IMR-90 (cell line): ENCODE measurements around the gene CYP19A1. TPM values are rescaled to one million over a fixed set of nuclear protein-coding genes. Genes with fewer than 3 reads are reported as not detected.

ENCODE experiments used
- ATAC-seq: fragments of 200-7000 bp; cut with Tn5 transposase; 2 replicates; pipeline ENCODE4 v1.9.1; 2020; ENCODE audit warnings: low read depth, mild to moderate bottlenecking, moderate library complexity
- BruUV-seq: library from RNA; stranded (reverse); fragments of 400-500 nt; replicated peaks from 2 replicates; lab custom pipeline; 2021; lab: Mats Ljungman, UMichigan
- CTCF ChIA-PET: fragments of 300-600 bp; formaldehyde crosslinking; extraction: SDS; loops from one replicate; lab custom pipeline; 2021; ENCODE audit warnings: antibody characterized with exemption; lab: Yijun Ruan, JAX
- POLR2A ChIA-PET: fragments of 300-600 bp; sonication (Branson Sonifier 250); formaldehyde crosslinking; loops from one replicate; lab custom pipeline; 2022; ENCODE audit warnings: antibody characterized with exemption; ENCODE audit not compliant: unreplicated experiment; lab: Charles Lee
- DNase-seq: peaks from one replicate; pipeline ENCODE4 v3.0.0; 2013
- H2AFZ ChIP-seq: replicated peaks from 2 replicates; pipeline ENCODE3; 2013; ENCODE audit warnings: low read length, mild to moderate bottlenecking; ENCODE audit not compliant: poor library complexity
- H2AK5ac ChIP-seq: 2 replicates; pipeline ENCODE4 v1.6.1; 2013; ENCODE audit warnings: low read depth, low read length, inconsistent platforms
- H2AK9ac ChIP-seq: replicated peaks from 2 replicates; pipeline ENCODE3; 2013; ENCODE audit warnings: mild to moderate bottlenecking, low read depth, low read length, moderate library complexity; ENCODE audit not compliant: poor library complexity
- H2BK120ac ChIP-seq: 2 replicates; pipeline ENCODE4 v1.6.1; 2013; ENCODE audit warnings: low read depth, low read length, inconsistent platforms
- H2BK15ac ChIP-seq: 3 replicates; pipeline ENCODE4 v1.6.1; 2013; ENCODE audit warnings: low read depth, low read length, inconsistent platforms
- H2BK20ac ChIP-seq: 2 replicates; pipeline ENCODE4 v1.6.1; 2013; ENCODE audit warnings: low read depth, mild to moderate bottlenecking, inconsistent platforms, low read length, moderate library complexity
- H2BK5ac ChIP-seq: 2 replicates; pipeline ENCODE4 v1.6.1; 2013; ENCODE audit warnings: mild to moderate bottlenecking, low read depth, low read length, inconsistent platforms; ENCODE audit not compliant: poor library complexity, severe bottlenecking
- H3K14ac ChIP-seq: replicated peaks from 2 replicates; pipeline ENCODE4 v1.6.1; 2013; ENCODE audit warnings: low read depth, low read length, inconsistent platforms
- H3K18ac ChIP-seq: 2 replicates; pipeline ENCODE4 v1.6.1; 2013; ENCODE audit warnings: low read depth, low read length, control low read depth
- H3K23ac ChIP-seq: 2 replicates; pipeline ENCODE4 v1.6.1; 2013; ENCODE audit warnings: low read depth, low read length, inconsistent platforms
- H3K27ac ChIP-seq: 2 replicates; pipeline ENCODE4 v1.5.1; 2013; ENCODE audit warnings: mild to moderate bottlenecking, control low read depth, low read length; ENCODE audit not compliant: insufficient read depth
- H3K27me3 ChIP-seq: 2 replicates; pipeline ENCODE4 v1.6.1; 2013; ENCODE audit warnings: low read length; ENCODE audit not compliant: control insufficient read depth, insufficient read depth
- H3K36me3 ChIP-seq: 2 replicates; pipeline ENCODE4 v1.6.1; 2013; ENCODE audit warnings: low read length, mixed read lengths; ENCODE audit not compliant: control insufficient read depth, insufficient read depth
- H3K4ac ChIP-seq: 2 replicates; pipeline ENCODE4 v1.6.1; 2013; ENCODE audit warnings: low read depth, low read length, inconsistent platforms
- H3K4me1 ChIP-seq: 2 replicates; pipeline ENCODE4 v1.6.1; 2013; ENCODE audit warnings: low read length, mixed read lengths; ENCODE audit not compliant: control insufficient read depth, insufficient read depth
- H3K4me2 ChIP-seq: 2 replicates; pipeline ENCODE4 v1.6.1; 2013; ENCODE audit warnings: low read depth, mild to moderate bottlenecking, control low read depth, low read length, moderate library complexity
- H3K4me3 ChIP-seq: 2 replicates; pipeline ENCODE4 v1.5.1; 2013; ENCODE audit warnings: low read depth, mild to moderate bottlenecking, control low read depth, low read length, moderate library complexity; ENCODE audit not compliant: insufficient read depth
- H3K56ac ChIP-seq: 2 replicates; pipeline ENCODE4 v1.6.1; 2013; ENCODE audit warnings: low read length, inconsistent platforms; ENCODE audit not compliant: insufficient read depth; ENCODE audit errors: extremely low read depth
- H3K79me1 ChIP-seq, 2 experiments: 2 replicates each; pipeline ENCODE4 v1.6.1; 2013; ENCODE audit warnings: low read length in 2 of 2, inconsistent platforms in 1 of 2, low read depth in 1 of 2
- H3K9ac ChIP-seq: 2 replicates; pipeline ENCODE4 v1.6.1; 2013; ENCODE audit warnings: low read depth, low read length, control low read depth
- H3K9me1 ChIP-seq: 2 replicates; pipeline ENCODE4 v1.6.1; 2013; ENCODE audit warnings: low read length, inconsistent platforms; ENCODE audit not compliant: insufficient read depth
- H3K9me3 ChIP-seq: 2 replicates; pipeline ENCODE4 v1.6.1; 2013; ENCODE audit warnings: low read length; ENCODE audit not compliant: control insufficient read depth, insufficient read depth
- H4K20me1 ChIP-seq: 2 replicates; pipeline ENCODE4 v1.6.1; 2013; ENCODE audit warnings: low read length, inconsistent platforms; ENCODE audit not compliant: insufficient read depth
- H4K5ac ChIP-seq: 2 replicates; pipeline ENCODE4 v1.6.1; 2013; ENCODE audit warnings: mild to moderate bottlenecking, low read depth, low read length, control low read depth
- H4K8ac ChIP-seq, 2 experiments: 2 replicates each; pipeline ENCODE4 v1.6.1; 2013; ENCODE audit warnings: low read depth in 2 of 2, low read length in 2 of 2, control low read depth in 1 of 2, inconsistent platforms in 1 of 2
- H4K91ac ChIP-seq: 2 replicates; pipeline ENCODE4 v1.6.1; 2013; ENCODE audit warnings: low read depth, low read length, inconsistent platforms; ENCODE audit not compliant: insufficient read depth
- BHLHE40 ChIP-seq: fragments of 150-350 bp; IDR thresholded peaks from 2 replicates; pipeline ENCODE4 v1.6.1; 2016; ENCODE audit warnings: mild to moderate bottlenecking, low read depth, low read length
- CEBPB ChIP-seq: IDR thresholded peaks from 2 replicates; pipeline ENCODE4 v1.6.1; 2012; ENCODE audit warnings: low read depth, low read length, improper control_type of control experiment
- CHD1 ChIP-seq: IDR thresholded peaks from 2 replicates; pipeline ENCODE4 v1.6.1; 2012; ENCODE audit warnings: low read depth, low read length, improper control_type of control experiment
- CTCF ChIP-seq: conservative IDR thresholded peaks from 2 replicates; pipeline ENCODE4 v1.5.1; 2012; ENCODE audit warnings: mild to moderate bottlenecking, low read depth, low read length, improper control_type of control experiment
- ELK1 ChIP-seq: fragments of 150-350 bp; IDR thresholded peaks from 2 replicates; pipeline ENCODE4 v1.6.1; 2016; ENCODE audit warnings: low read depth, mild to moderate bottlenecking, low read length, moderate library complexity, borderline replicate concordance
- FOS ChIP-seq: fragments of 150-350 bp; IDR thresholded peaks from 2 replicates; pipeline ENCODE4 v1.6.1; 2016; ENCODE audit warnings: low read depth, low read length
- MAFK ChIP-seq: IDR thresholded peaks from 2 replicates; pipeline ENCODE4 v1.6.1; 2012; ENCODE audit warnings: low read depth, low read length, improper control_type of control experiment
- MAZ ChIP-seq: IDR thresholded peaks from 2 replicates; pipeline ENCODE4 v1.6.1; 2012; ENCODE audit warnings: low read depth, mild to moderate bottlenecking, low read length, improper control_type of control experiment, moderate library complexity, borderline replicate concordance
- MXI1 ChIP-seq: IDR thresholded peaks from 2 replicates; pipeline ENCODE4 v1.6.1; 2012; ENCODE audit warnings: low read depth, mild to moderate bottlenecking, low read length, moderate library complexity, borderline replicate concordance
- NFE2L2 ChIP-seq: fragments of 150-350 bp; IDR thresholded peaks from 2 replicates; pipeline ENCODE4 v1.6.1; 2016; ENCODE audit warnings: low read depth, mild to moderate bottlenecking, low read length
- POLR2A ChIP-seq: IDR thresholded peaks from 2 replicates; pipeline ENCODE4 v1.6.1; 2012; ENCODE audit warnings: mild to moderate bottlenecking, low read depth, low read length
- RAD21 ChIP-seq: IDR thresholded peaks from 2 replicates; pipeline ENCODE4 v1.6.1; 2012; ENCODE audit warnings: low read length, improper control_type of control experiment
- RCOR1 ChIP-seq: IDR thresholded peaks from 2 replicates; pipeline ENCODE4 v1.6.1; 2012; ENCODE audit warnings: mild to moderate bottlenecking, low read length, improper control_type of control experiment; ENCODE audit not compliant: insufficient replicate concordance
- RFX5 ChIP-seq: IDR thresholded peaks from 2 replicates; pipeline ENCODE4 v1.8.0; 2012; ENCODE audit warnings: low read depth, mild to moderate bottlenecking, low read length, moderate library complexity
- SMC3 ChIP-seq: fragments of 150-350 bp; IDR thresholded peaks from 2 replicates; pipeline ENCODE4 v1.6.1; 2016; ENCODE audit warnings: low read depth, mild to moderate bottlenecking, antibody characterized with exemption, low read length, moderate library complexity
- USF2 ChIP-seq: fragments of 150-350 bp; IDR thresholded peaks from 2 replicates; pipeline ENCODE4 v1.6.1; 2017; ENCODE audit warnings: mild to moderate bottlenecking, antibody characterized with exemption, low read length, low read depth
- WGBS, 2 experiments: methylation state at CpG; one replicate each; pipeline versions ENCODE4 v1.1.5 to v1.1.7; 2013; ENCODE audit warnings: missing lambda C conversion rate in 2 of 2; ENCODE audit not compliant: insufficient read length in 1 of 2; ENCODE audit errors: extremely low coverage in 2 of 2; 5-methylcytosine and 5-hydroxymethylcytosine counted together
- dilution Hi-C: fragments of 300-500 bp; cut with HindIII; formaldehyde crosslinking; loops from one replicate; pipeline ENCODE4 v1.14.3; 2018; ENCODE audit warnings: low sequenced_read_pairs; ENCODE audit not compliant: unreplicated experiment
- in situ Hi-C: fragments of 300-500 bp; cut with MboI; formaldehyde crosslinking; loops from 3 replicates; pipeline ENCODE4 v1.14.3; 2019; ENCODE audit warnings: low sequenced_read_pairs, inconsistent platforms, mixed read lengths
- intact Hi-C: fragments of 100-400 bp; cut with micrococcal nuclease; formaldehyde crosslinking; loops from 2 replicates; pipeline ENCODE4 v1.10.0; 2022
- polyA plus RNA-seq, 3 experiments: library from polyadenylated mRNA; depleted of rRNA; stranded (reverse); fragments of >200 nt; gene quantifications; 2 replicates each; pipeline ENCODE4 v1.2.3, GENCODE V29; 2012; ENCODE audit warnings: low replicate concordance in 1 of 3
- total RNA-seq: library from RNA; depleted of rRNA; stranded (reverse); fragments of >200 nt; gene quantifications from 2 replicates; pipeline ENCODE4 v1.2.3, GENCODE V29; 2012

The CYP19A1 gene
- total and polyA plus RNA-seq, 2 of the 4 experiments (the other 2 are of a cell fraction) = not detected

- BruUV-seq = no TSS peak
These were observed 49.3 kb upstream of the CYP19A1 start for GRCh38 chr15:51387699-51388041.

More at GRCh38 chr15:51387699-51388041, 49.3 kb upstream of the CYP19A1 start:
- H2AK9ac ChIP-seq = no peak overlapping the region
- H3K27me3 ChIP-seq = peaks cover 26% of the 10 kb centered on the region
- ChIA-PET POLR2A (no interaction called here), CTCF (interaction anchor here (0.7 kb wide), 1 partner anchor 15 kb away, joined by 3 read pairs; no protein-coding TSS in a partner anchor)
- no peak overlapping the region for H3K4me3 ChIP-seq
- H3K4me2 ChIP-seq = no peak overlapping the region
- H2BK120ac ChIP-seq = no peak overlapping the region
- H3K4me1 ChIP-seq = no peaks in the 10 kb centered on the region
- no peak overlapping the region for H3K27ac ChIP-seq
- in situ Hi-C loops (no loop called here), intact Hi-C loops (no loop called here), dilution Hi-C loops (no loop called here)
- 100% methylated on average over 2 of the region's 3 CpGs; no CpG with 5 or more reads in 1 of the 2 experiments for WGBS, 2 experiments
- H3K23ac ChIP-seq = no peak overlapping the region
- H2BK20ac ChIP-seq = no peak overlapping the region
- no peaks in the 10 kb centered on the region for H4K20me1 ChIP-seq
- no peak overlapping the region for H2AK5ac ChIP-seq
- H3K14ac ChIP-seq = no peak overlapping the region
- no peak overlapping the region for H3K56ac ChIP-seq
- H3K4ac ChIP-seq = no peak overlapping the region
- H3K9me1 ChIP-seq = no peaks in the 10 kb centered on the region; the same call in 1 of the 2 replicates
- no peak for TF ChIP-seq CTCF
- TF ChIP-seq NFE2L2 = no peak
- TF ChIP-seq MAZ = no peak
- TF ChIP-seq RCOR1 = no peak
- no peak for TF ChIP-seq SMC3
- no peak for TF ChIP-seq RAD21
- TF ChIP-seq CHD1 = no peak
- no peak for TF ChIP-seq FOS
- no peak for TF ChIP-seq MAFK
- no peak for TF ChIP-seq ELK1
- no peak for TF ChIP-seq POLR2A
- no peak for TF ChIP-seq USF2
- TF ChIP-seq BHLHE40 = no peak
- TF ChIP-seq CEBPB = no peak
- TF ChIP-seq RFX5 = no peak
- TF ChIP-seq MXI1 = no peak
- H3K18ac ChIP-seq = no peak overlapping the region
- H4K91ac ChIP-seq = no peak overlapping the region
- no peaks in the 10 kb centered on the region for H3K79me1 ChIP-seq
- H2BK5ac ChIP-seq = no peak overlapping the region
- DNase-seq (no peak), ATAC-seq (no peak)
- no peak overlapping the region for H4K8ac ChIP-seq
- no peak overlapping the region for H3K9ac ChIP-seq
- H3K36me3 ChIP-seq = no peaks in the 10 kb centered on the region
- no peak overlapping the region for H2AFZ ChIP-seq
- no peaks in the 10 kb centered on the region for H3K9me3 ChIP-seq
- no peak overlapping the region for H4K5ac ChIP-seq
- no peak overlapping the region for H2BK15ac ChIP-seq
